ENCODE data around the gene PTPRD. TPM values are rescaled to one million over a fixed set of nuclear protein-coding genes. Genes with fewer than 3 reads are reported as not detected.

PTPRD gene
- total and polyA plus RNA-seq, 2 experiments from 2014 or later = 11.5 to 58.0 TPM

- H3K27me3 Mint-ChIP-seq (ENCODE audit: insufficient read depth, low read depth, poor library complexity) = no peaks in the 10 kb centered on the region
Measured at GRCh38 chr9:8632493-8632892, 1980.3 kb downstream of the PTPRD start.

More at GRCh38 chr9:8632493-8632892, 1980.3 kb downstream of the PTPRD start:
- no peaks in the 10 kb centered on the region for H3K9me3 Mint-ChIP-seq
- ATAC-seq (no peak), DNase-seq (ENCODE audit: low spot score) (no peak)
- Histone ChIP-seq H3K79me2 (replicated peaks; ENCODE audit: insufficient read depth) (no peaks in the 10 kb centered on the region), H3K9me2 (ENCODE audit: insufficient read depth) (peaks cover 3% of the 10 kb centered on the region; the same call in 1 of the 2 replicates), H3K27me3 (ENCODE audit: insufficient read depth) (no peaks in the 10 kb centered on the region), H3K4me1 (ENCODE audit: insufficient read depth) (peaks cover 11% of the 10 kb centered on the region), H3K27ac (ENCODE audit: low read depth) (no peak overlapping the region), H3K4me2 (no peak overlapping the region), H4K20me1 (replicated peaks; ENCODE audit: insufficient read depth) (no peaks in the 10 kb centered on the region), H3F3A (replicated peaks; ENCODE audit: low read depth) (no peaks in the 10 kb centered on the region), H2AFZ (no peak overlapping the region), H3K36me3 (ENCODE audit: insufficient read depth) (no peaks in the 10 kb centered on the region), H3K4me3 (no peak overlapping the region)
- H3K27ac Mint-ChIP-seq = no peak overlapping the region
- no peak for TF ChIP-seq EZH2phosphoT487 (IDR thresholded peaks at IDR 0.05; ENCODE audit: unreplicated experiment)
- no peak for TF ChIP-seq NANOG (IDR thresholded peaks at IDR 0.05; ENCODE audit: borderline replicate concordance)
- TF ChIP-seq REST (IDR thresholded peaks at IDR 0.05; ENCODE audit: unreplicated experiment) = no peak
- no peak for TF ChIP-seq EZH2 (IDR thresholded peaks at IDR 0.05; ENCODE audit: low read depth, unreplicated experiment)
- TF ChIP-seq ZNF462 (CRISPR knock-in tag; IDR thresholded peaks at IDR 0.05) = no peak
- TF ChIP-seq CREB1 (CRISPR knock-in tag; IDR thresholded peaks at IDR 0.05; ENCODE audit: low read depth) = no peak
- TF ChIP-seq ZNF114 (CRISPR knock-in tag; IDR thresholded peaks at IDR 0.05) = no peak
- TF ChIP-seq ZNF331 (CRISPR knock-in tag; IDR thresholded peaks at IDR 0.05; ENCODE audit: low read depth) = no peak
- no peak for TF ChIP-seq ETS1 (IDR thresholded peaks at IDR 0.05)
- no peak for TF ChIP-seq POLR2AphosphoS5 (IDR thresholded peaks at IDR 0.05; ENCODE audit: low read depth)
- TF ChIP-seq CTCF (conservative IDR thresholded peaks at IDR 0.05; ENCODE audit: low read depth in 2 of 2) = no peak
- no peak for TF ChIP-seq JUNB (IDR thresholded peaks at IDR 0.05; ENCODE audit: unreplicated experiment)
- no peak for TF ChIP-seq STAT1 (IDR thresholded peaks at IDR 0.05; ENCODE audit: unreplicated experiment)
- no peak overlapping the region for H3K4me3 Mint-ChIP-seq
- peaks cover 12% of the 10 kb centered on the region for H3K4me1 Mint-ChIP-seq
- no peaks in the 10 kb centered on the region for H3K36me3 Mint-ChIP-seq (ENCODE audit: low read depth)
